GM12878 (cell line): ENCODE measurements around the gene TBL1XR1. TPM values are rescaled to one million over a fixed set of nuclear protein-coding genes. Genes with fewer than 3 reads are reported as not detected.

Source experiments
- ATAC-seq: fragments of 200-7000 bp; cut with Tn5 transposase; 3 replicates; pipeline ENCODE4 v1.9.1; 2020; ENCODE audit warnings: mild to moderate bottlenecking, moderate library complexity
- BruUV-seq: library from RNA; stranded (reverse); fragments of 400-500 nt; replicated peaks from 2 replicates; lab custom pipeline; 2021; lab: Mats Ljungman, UMichigan
- CTCF ChIA-PET: fragments of 300-600 bp; sonication (Branson Sonifier 250); formaldehyde crosslinking; extraction: SDS; loops from one replicate; lab custom pipeline; 2021; ENCODE audit warnings: inconsistent platforms; lab: Yijun Ruan, JAX
- POLR2A ChIA-PET: fragments of 350-600 bp; formaldehyde crosslinking; extraction: SDS; loops from one replicate; lab custom pipeline; 2021; ENCODE audit warnings: inconsistent platforms; lab: Charles Lee
- RAD21 ChIA-PET: fragments of 300-600 bp; sonication (Branson Sonifier 250); formaldehyde crosslinking; loops from one replicate; lab custom pipeline; 2023; ENCODE audit warnings: antibody characterized with exemption; ENCODE audit not compliant: unreplicated experiment; lab: Charles Lee
- SMC1A ChIA-PET: fragments of 300-600 bp; sonication (Branson Sonifier 250); formaldehyde crosslinking; loops from one replicate; lab custom pipeline; 2023; ENCODE audit not compliant: unreplicated experiment, uncharacterized antibody; lab: Charles Lee
- DNase-seq: peaks from one replicate; pipeline ENCODE4 v3.0.0-alpha.2; 2011; ENCODE audit warnings: low read depth, low spot score
- FAIRE-seq: peaks from 3 replicates; lab custom pipeline; 2011; peaks lifted over from hg19 to GRCh38; lab: Jason Lieb, UNC
- H2AFZ ChIP-seq: 2 replicates; pipeline ENCODE4 v1.6.0; 2011; ENCODE audit warnings: low read depth, low read length, control low read depth; ENCODE audit not compliant: control insufficient read depth
- H3K27ac ChIP-seq: 2 replicates; pipeline ENCODE4 v1.5.1; 2011; ENCODE audit warnings: control low read depth; ENCODE audit not compliant: control insufficient read depth, insufficient read depth
- H3K27me3 ChIP-seq, 2 experiments: replicated peaks in 1 of 2; 2 replicates each; pipeline versions ENCODE4 v1.6.0 to v1.6.1; 2011; ENCODE audit warnings: low read length in 1 of 2; ENCODE audit not compliant: control insufficient read depth in 2 of 2, insufficient read depth in 2 of 2
- H3K36me3 ChIP-seq, 2 experiments: 2 replicates each; pipeline ENCODE4 v1.5.1; 2011; ENCODE audit warnings: low read length in 1 of 2; ENCODE audit not compliant: control insufficient read depth in 2 of 2, insufficient read depth in 2 of 2
- H3K4me1 ChIP-seq: 2 replicates; pipeline ENCODE4 v1.6.1; 2011; ENCODE audit warnings: mild to moderate bottlenecking, low read length, moderate library complexity, mixed read lengths; ENCODE audit not compliant: control insufficient read depth, insufficient read depth
- H3K4me2 ChIP-seq: 2 replicates; pipeline ENCODE4 v1.6.0; 2011; ENCODE audit warnings: control low read depth; ENCODE audit not compliant: control insufficient read depth, insufficient read depth
- H3K4me3 ChIP-seq: fragments of 200-600 bp; sonication (generic); 2 replicates; pipeline ENCODE4 v1.5.1; 2016
- H3K79me2 ChIP-seq: 2 replicates; pipeline ENCODE4 v1.6.0; 2011; ENCODE audit warnings: low read length; ENCODE audit not compliant: control insufficient read depth, insufficient read depth
- H3K9ac ChIP-seq: 2 replicates; pipeline ENCODE4 v1.8.0; 2011; ENCODE audit warnings: low read length, control low read depth, mixed read lengths; ENCODE audit not compliant: control insufficient read depth, insufficient read depth
- H3K9me3 ChIP-seq: replicated peaks from 3 replicates; pipeline ENCODE4 v1.5.1; 2011; ENCODE audit warnings: mild to moderate bottlenecking, low read length; ENCODE audit not compliant: control insufficient read depth, insufficient read depth
- H4K20me1 ChIP-seq: 2 replicates; pipeline ENCODE4 v1.6.0; 2011; ENCODE audit not compliant: control insufficient read depth, insufficient read depth
- CBFB ChIP-seq: IDR thresholded peaks from 2 replicates; pipeline ENCODE4 v1.6.1; 2016; ENCODE audit warnings: antibody characterized with exemption, low read depth
- CBX5 ChIP-seq: sonication (generic); IDR thresholded peaks from 2 replicates; pipeline ENCODE4 v1.6.1; 2016; ENCODE audit warnings: low read depth, moderate library complexity, mild to moderate bottlenecking, inconsistent platforms
- E2F4 ChIP-seq: IDR thresholded peaks from 2 replicates; pipeline ENCODE4 v1.6.1; 2012; ENCODE audit warnings: low read depth, low read length, improper control_type of control experiment
- E4F1 ChIP-seq: fragments of 450-650 bp; IDR thresholded peaks from 2 replicates; pipeline ENCODE4 v1.6.1; 2018; ENCODE audit warnings: borderline replicate concordance, mild to moderate bottlenecking; ENCODE audit not compliant: partially characterized antibody
- EP300 ChIP-seq, 2 experiments: fragments of 150-350 bp in 1 of 2; IDR thresholded peaks; 2 replicates each; pipeline ENCODE4 v1.6.1; 2011 to 2012; ENCODE audit warnings: low read depth in 2 of 2, low read length in 2 of 2, borderline replicate concordance in 1 of 2, improper control_type of control experiment in 1 of 2, inconsistent platforms in 1 of 2; ENCODE audit not compliant: control insufficient read depth in 1 of 2
- ESRRA ChIP-seq: IDR thresholded peaks from 2 replicates; pipeline ENCODE4 v1.6.1; 2012; ENCODE audit warnings: mild to moderate bottlenecking, low read length, improper control_type of control experiment
- MEF2A ChIP-seq: IDR thresholded peaks from 2 replicates; pipeline ENCODE4 v1.6.1; 2011; ENCODE audit warnings: low read depth, mild to moderate bottlenecking, low read length, moderate library complexity; ENCODE audit not compliant: insufficient read depth
- MEF2B ChIP-seq: fragments of 450-650 bp; IDR thresholded peaks from 2 replicates; pipeline ENCODE4 v1.6.1; 2018; ENCODE audit warnings: mild to moderate bottlenecking, moderate library complexity; ENCODE audit not compliant: partially characterized antibody, poor library complexity, severe bottlenecking
- NR2C1 ChIP-seq: fragments of 450-650 bp; IDR thresholded peaks from 2 replicates; pipeline ENCODE4 v1.6.1; 2017; ENCODE audit warnings: antibody characterized with exemption, mild to moderate bottlenecking, moderate library complexity
- NR2C2 ChIP-seq: IDR thresholded peaks from 2 replicates; pipeline ENCODE4 v1.6.1; 2011; ENCODE audit warnings: borderline replicate concordance, low read depth; ENCODE audit not compliant: control insufficient read depth, insufficient read length
- POLR2AphosphoS2 ChIP-seq: IDR thresholded peaks from 2 replicates; pipeline ENCODE4 v1.6.1; 2011; ENCODE audit warnings: low read depth, mild to moderate bottlenecking, low read length, improper control_type of control experiment, moderate library complexity
- USF2 ChIP-seq: IDR thresholded peaks from 2 replicates; pipeline ENCODE4 v1.6.1; 2011; ENCODE audit warnings: low read depth, low read length, improper control_type of control experiment, borderline replicate concordance
- YY1 ChIP-seq: IDR thresholded peaks from 2 replicates; pipeline ENCODE4 v1.6.1; 2011; ENCODE audit warnings: low read depth, mild to moderate bottlenecking, low read length
- ZNF592 ChIP-seq: fragments of 450-650 bp; IDR thresholded peaks from 2 replicates; pipeline ENCODE4 v1.6.1; 2017; ENCODE audit warnings: mild to moderate bottlenecking, moderate library complexity
- WGBS: methylation state at CpG from one replicate; pipeline ENCODE4 v1.1.6; 2016; ENCODE audit warnings: low lambda C conversion rate; ENCODE audit not compliant: insufficient replicate concordance, insufficient coverage; ENCODE audit errors: missing lambda C conversion rate; 5-methylcytosine and 5-hydroxymethylcytosine counted together
- in situ Hi-C: fragments of 300-500 bp; cut with MboI; formaldehyde crosslinking; loops from 9 replicates; pipeline ENCODE4 v1.14.3; 2018; ENCODE audit warnings: mixed read lengths
- intact Hi-C: fragments of 100-400 bp; cut with micrococcal nuclease; formaldehyde crosslinking; loops from one replicate; pipeline ENCODE4 v1.14.2; 2022; ENCODE audit not compliant: unreplicated experiment
- polyA plus RNA-seq, 11 experiments: library from polyadenylated mRNA; depleted of rRNA in 4 of 11; unstranded in 6 of 11; stranded (reverse) in 5 of 11; fragments of >200 nt; fragmentation: Nextera tagmentation in 4 of 11; fragmentation: Illumina TruSeq in 1 of 11; extraction: Ambion mirVana in 4 of 11; extraction: Trizol in 1 of 11; gene quantifications; 1 replicate in 1 of 11; 2 replicates in 10 of 11; pipeline versions ENCODE4 v1.2.1 to v1.2.3, GENCODE V29; 2011 to 2016; ENCODE audit warnings: inconsistent platforms in 2 of 11, missing spikeins in 2 of 11, low read depth in 1 of 11
- total RNA-seq, 4 experiments: library from RNA; depleted of rRNA in 3 of 4; stranded (reverse); fragments of >200 nt in 3 of 4; fragmentation: Illumina TruSeq in 1 of 4; extraction: Trizol in 1 of 4; gene quantifications; 2 replicates each; pipeline versions ENCODE4 v1.2.1 to v1.2.3, GENCODE V29; 2013 to 2021

Gene TBL1XR1
- total and polyA plus RNA-seq, 10 of the 15 experiments (the other 5 are each of a cell fraction or from before 2014, with no cell fraction given), result 13.0 to 115 (median 60.4) TPM

- Histone ChIP-seq H3K4me2 (no peak overlapping the region), H3K4me1 (no peaks in the 10 kb centered on the region), H3K36me3 (peaks cover 0 to 2% of the 10 kb centered on the region in 2 experiments; a peak in 2 of 4 replicates), H3K9me3 (no peaks in the 10 kb centered on the region), H3K27ac (no peak overlapping the region), H3K79me2 (no peaks in the 10 kb centered on the region), H3K27me3 (no peaks in the 10 kb centered on the region), H3K9ac (no peak overlapping the region), H3K4me3 (no peak overlapping the region), H4K20me1 (no peaks in the 10 kb centered on the region), H2AFZ (no peak overlapping the region)
- ATAC-seq (no peak), DNase-seq (no peak), FAIRE-seq (no peak)
- BruUV-seq, result no TSS peak
- in situ Hi-C loops, result no loop called here
- ChIA-PET POLR2A (no interaction called here), SMC1A (no interaction called here), CTCF (no interaction called here), RAD21 (no interaction called here)
- 91% methylated on average over 6 of the region's 6 CpGs for WGBS
- intact Hi-C loops, result no loop called here
- TF ChIP-seq MEF2A (no peak), CBFB (no peak), E4F1 (no peak), YY1 (no peak), NR2C1 (no peak), CBX5 (no peak), EP300 (IDR thresholded peaks at IDR 0.05; ENCODE audit: borderline replicate concordance in 1 of 2, control insufficient read depth in 1 of 2, low read depth in 2 of 2, low read length in 2 of 2) (no peak), ZNF592 (no peak), MEF2B (no peak), USF2 (no peak), POLR2AphosphoS2 (no peak), E2F4 (no peak), ESRRA (no peak), NR2C2 (no peak)
Measured at GRCh38 chr3:177015881-177016280, 181.4 kb downstream of the TBL1XR1 start.
